ENCODE results near the gene YEATS4. TPM values are rescaled to one million over a fixed set of nuclear protein-coding genes. Genes with fewer than 3 reads are reported as not detected.

Gene YEATS4
- total and polyA plus RNA-seq, 2 experiments from 2014 or later: 64.7 to 90.5 TPM

- DNase-seq (ENCODE audit: low spot score): no peak
Observed at GRCh38 chr12:69338120-69338859, 21.3 kb upstream of the YEATS4 start.

GRCh38 chr12:69338936-69339335 lies 20.6 kb upstream of the YEATS4 start:
- no peak overlapping the region for H3K4me3 Mint-ChIP-seq
- no peaks in the 10 kb centered on the region for H4K20me1 ChIP-seq (replicated peaks; ENCODE audit: insufficient read depth)
- DNase-seq (ENCODE audit: low spot score) (no peak), ATAC-seq (no peak)
- H3K9me2 ChIP-seq (ENCODE audit: insufficient read depth): no peaks in the 10 kb centered on the region
- H2AFZ ChIP-seq: no peak overlapping the region
- no peak overlapping the region for H3K27ac Mint-ChIP-seq
- H3K27me3 ChIP-seq (ENCODE audit: insufficient read depth): no peaks in the 10 kb centered on the region
- H3K79me2 ChIP-seq (replicated peaks; ENCODE audit: insufficient read depth): no peaks in the 10 kb centered on the region
- no peaks in the 10 kb centered on the region for H3F3A ChIP-seq (replicated peaks; ENCODE audit: low read depth)
- H3K4me1 ChIP-seq (ENCODE audit: insufficient read depth): no peaks in the 10 kb centered on the region
- H3K27ac ChIP-seq (ENCODE audit: low read depth): no peak overlapping the region
- H3K9me3 Mint-ChIP-seq: no peaks in the 10 kb centered on the region
- no peaks in the 10 kb centered on the region for H3K36me3 ChIP-seq (ENCODE audit: insufficient read depth)
- H3K36me3 Mint-ChIP-seq (ENCODE audit: low read depth): no peaks in the 10 kb centered on the region
- H3K4me3 ChIP-seq: no peak overlapping the region
- no peaks in the 10 kb centered on the region for H3K27me3 Mint-ChIP-seq (ENCODE audit: insufficient read depth, low read depth, poor library complexity)
- no peak overlapping the region for H3K4me2 ChIP-seq
- peaks cover 12% of the 10 kb centered on the region; the same call in 2 of the 3 replicates for H3K4me1 Mint-ChIP-seq
- TF ChIP-seq ZNF331 (CRISPR knock-in tag; IDR thresholded peaks at IDR 0.05; ENCODE audit: low read depth) (no peak), CTCF (conservative IDR thresholded peaks at IDR 0.05; ENCODE audit: low read depth in 2 of 2) (no peak), JUNB (IDR thresholded peaks at IDR 0.05; ENCODE audit: unreplicated experiment) (no peak), ZNF114 (CRISPR knock-in tag; IDR thresholded peaks at IDR 0.05) (no peak), EZH2phosphoT487 (IDR thresholded peaks at IDR 0.05; ENCODE audit: unreplicated experiment) (no peak), POLR2AphosphoS5 (IDR thresholded peaks at IDR 0.05; ENCODE audit: low read depth) (no peak), REST (IDR thresholded peaks at IDR 0.05; ENCODE audit: unreplicated experiment) (no peak), EZH2 (IDR thresholded peaks at IDR 0.05; ENCODE audit: low read depth, unreplicated experiment) (no peak)

More at GRCh38 chr12:69338120-69338859, 21.3 kb upstream of the YEATS4 start:
- Histone ChIP-seq H3K9me2 (ENCODE audit: insufficient read depth) (no peaks in the 10 kb centered on the region), H3F3A (replicated peaks; ENCODE audit: low read depth) (no peaks in the 10 kb centered on the region), H3K4me2 (no peak overlapping the region), H3K27me3 (ENCODE audit: insufficient read depth) (no peaks in the 10 kb centered on the region), H3K36me3 (ENCODE audit: insufficient read depth) (no peaks in the 10 kb centered on the region), H3K27ac (ENCODE audit: low read depth) (no peak overlapping the region), H4K20me1 (replicated peaks; ENCODE audit: insufficient read depth) (no peaks in the 10 kb centered on the region), H2AFZ (no peak overlapping the region), H3K4me1 (ENCODE audit: insufficient read depth) (no peaks in the 10 kb centered on the region), H3K79me2 (replicated peaks; ENCODE audit: insufficient read depth) (no peaks in the 10 kb centered on the region), H3K4me3 (no peak overlapping the region)
- ATAC-seq: no peak
- H3K9me3 Mint-ChIP-seq: no peaks in the 10 kb centered on the region
- H3K27me3 Mint-ChIP-seq (ENCODE audit: insufficient read depth, low read depth, poor library complexity): no peaks in the 10 kb centered on the region
- no peaks in the 10 kb centered on the region for H3K36me3 Mint-ChIP-seq (ENCODE audit: low read depth)
- peaks cover 12% of the 10 kb centered on the region; the same call in 2 of the 3 replicates for H3K4me1 Mint-ChIP-seq
- no peak for TF ChIP-seq REST (IDR thresholded peaks at IDR 0.05; ENCODE audit: unreplicated experiment)
- TF ChIP-seq NANOG (IDR thresholded peaks at IDR 0.05; ENCODE audit: borderline replicate concordance): no peak
- no peak for TF ChIP-seq STAT1 (IDR thresholded peaks at IDR 0.05; ENCODE audit: unreplicated experiment)
- TF ChIP-seq EZH2phosphoT487 (IDR thresholded peaks at IDR 0.05; ENCODE audit: unreplicated experiment): no peak
- TF ChIP-seq CREB1 (CRISPR knock-in tag; IDR thresholded peaks at IDR 0.05; ENCODE audit: low read depth): no peak
- H3K4me3 Mint-ChIP-seq: no peak overlapping the region
- H3K27ac Mint-ChIP-seq: no peak overlapping the region
